Heart left ventricle (tissue), 13 donors: ENCODE results near the gene PEX10.

ENCODE experiments used
- POLR2A ChIP-seq, 2 donors: fragments of 450-650 bp; IDR thresholded peaks; one replicate each; pipeline ENCODE4 v1.6.1; 2017; ENCODE audit warnings: antibody characterized with exemption in 2 of 2, mild to moderate bottlenecking in 2 of 2, moderate library complexity in 2 of 2
- TF ChIP-seq, protein P1 (sequence below), 12 donors: fragments of 200-600 bp; sonication (generic) in 4 of 12; IDR thresholded peaks; one replicate each; pipeline versions ENCODE4 v1.5.0 to v1.8.0; 2018 to 2022; ENCODE audit warnings: antibody characterized with exemption in 12 of 12, mild to moderate bottlenecking in 5 of 12
- donor health status: ischemic (EF 13 %, LVEDD 7.1; RV severe dilation, severe dysfunction).
- donor health status: DM: no; HTN: yes; CAD: no.
- donor health status: DM: no; HTN: no; CAD: no.
- donor health status: ischemic (EF 25% LVEDD 6.9; RV normal size, moderate dysfunction).
- donor health status: ischemic (EF 25% LVEDD 5.7; RV mildly dilated, moderate dysfunction).
- donor health status: ischemic (EF 35%, LVEDD 5.7; RV mildly dilated, moderate dysfunction).
- donor health status: nonischemic (EF 11% LVEDD 7.7; RV severe dilation, severe dysfunction).
- donor health status: DM: yes; HTN: yes; CAD: no.
- donor health status: PGD.
- donor health status: ischemic (EF 29% LVEDD 5.4; RV normal size, mild dysfunction).
- donor health status: nonischemic (EF 23%, LVEDD 6.1; RV moderate dilation, normal function).

DNA sequence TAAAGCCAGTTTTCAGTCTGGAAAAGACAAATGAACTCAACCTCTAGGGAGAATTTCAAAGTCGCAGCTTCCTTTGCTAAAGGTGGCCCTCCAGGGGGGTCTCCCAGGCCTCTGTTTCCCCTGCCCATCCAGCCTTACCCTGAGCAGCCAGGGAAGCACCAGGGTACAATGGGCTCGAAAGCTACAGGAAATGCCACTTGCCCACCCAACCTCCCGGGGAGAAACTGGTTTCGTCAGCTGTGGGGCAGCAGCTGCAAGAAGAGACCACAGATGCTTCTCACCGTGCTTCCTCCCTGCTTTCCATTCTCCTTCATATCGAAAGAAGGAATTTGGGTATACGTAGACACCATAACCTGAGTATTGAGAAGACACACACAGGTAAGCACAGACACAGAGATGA lies 22.7 kb downstream of the PEX10 start:
- TF ChIP-seq, protein P1, sequence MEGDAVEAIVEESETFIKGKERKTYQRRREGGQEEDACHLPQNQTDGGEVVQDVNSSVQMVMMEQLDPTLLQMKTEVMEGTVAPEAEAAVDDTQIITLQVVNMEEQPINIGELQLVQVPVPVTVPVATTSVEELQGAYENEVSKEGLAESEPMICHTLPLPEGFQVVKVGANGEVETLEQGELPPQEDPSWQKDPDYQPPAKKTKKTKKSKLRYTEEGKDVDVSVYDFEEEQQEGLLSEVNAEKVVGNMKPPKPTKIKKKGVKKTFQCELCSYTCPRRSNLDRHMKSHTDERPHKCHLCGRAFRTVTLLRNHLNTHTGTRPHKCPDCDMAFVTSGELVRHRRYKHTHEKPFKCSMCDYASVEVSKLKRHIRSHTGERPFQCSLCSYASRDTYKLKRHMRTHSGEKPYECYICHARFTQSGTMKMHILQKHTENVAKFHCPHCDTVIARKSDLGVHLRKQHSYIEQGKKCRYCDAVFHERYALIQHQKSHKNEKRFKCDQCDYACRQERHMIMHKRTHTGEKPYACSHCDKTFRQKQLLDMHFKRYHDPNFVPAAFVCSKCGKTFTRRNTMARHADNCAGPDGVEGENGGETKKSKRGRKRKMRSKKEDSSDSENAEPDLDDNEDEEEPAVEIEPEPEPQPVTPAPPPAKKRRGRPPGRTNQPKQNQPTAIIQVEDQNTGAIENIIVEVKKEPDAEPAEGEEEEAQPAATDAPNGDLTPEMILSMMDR (IDR thresholded peaks at IDR 0.05), result no peak
- no peak for TF ChIP-seq POLR2A (IDR thresholded peaks at IDR 0.05)
